Activated naive CD8-positive, alpha-beta T cell treated with anti-CD3 and anti-CD28 coated beads, Interleukin-2, amount 10 ng/mL, durations not matched to agents 7 days and 5 days (primary cell): ENCODE results near the gene DAPK1. TPM values are rescaled to one million over a fixed set of nuclear protein-coding genes. Genes with fewer than 3 reads are reported as not detected.

Experiments used
- ATAC-seq: fragments of 150-1000 bp; cut with Tn5 transposase; one replicate; pipeline ENCODE4 v1.10.0; 2021; ENCODE audit warnings: low read depth, moderate library complexity
- POLR2A ChIA-PET: fragments of 350-600 bp; sonication (Branson Sonifier 250); formaldehyde crosslinking; loops from one replicate; lab custom pipeline; 2021; ENCODE audit warnings: antibody characterized with exemption; lab: Charles Lee
- DNase-seq: peaks from one replicate; pipeline ENCODE4 v3.0.0; 2021
- H3K27ac Mint-ChIP-seq: one replicate; pipeline ENCODE4 v1.8.0; 2022; ENCODE audit warnings: mild to moderate bottlenecking, mixed read lengths
- H3K27me3 Mint-ChIP-seq: one replicate; pipeline ENCODE4 v1.8.0; 2022; ENCODE audit warnings: mild to moderate bottlenecking, moderate library complexity, mixed read lengths
- H3K36me3 Mint-ChIP-seq: one replicate; pipeline ENCODE4 v1.8.0; 2021; ENCODE audit warnings: mild to moderate bottlenecking, mixed read lengths
- H3K4me1 Mint-ChIP-seq: one replicate; pipeline ENCODE4 v1.8.0; 2021; ENCODE audit warnings: mixed read lengths
- H3K4me3 Mint-ChIP-seq: one replicate; pipeline ENCODE4 v1.8.0; 2022; ENCODE audit warnings: mild to moderate bottlenecking, moderate library complexity, mixed read lengths
- H3K9me3 Mint-ChIP-seq: one replicate; pipeline ENCODE4 v1.8.0; 2021; ENCODE audit warnings: mixed read lengths
- total RNA-seq, 2 experiments: library from RNA; stranded (reverse); gene quantifications; one replicate each; pipeline ENCODE4 v1.2.3, GENCODE V29; 2021

DAPK1 gene
- total RNA-seq, 2 experiments from 2014 or later, result 1.2 to 1.3 TPM

DNA sequence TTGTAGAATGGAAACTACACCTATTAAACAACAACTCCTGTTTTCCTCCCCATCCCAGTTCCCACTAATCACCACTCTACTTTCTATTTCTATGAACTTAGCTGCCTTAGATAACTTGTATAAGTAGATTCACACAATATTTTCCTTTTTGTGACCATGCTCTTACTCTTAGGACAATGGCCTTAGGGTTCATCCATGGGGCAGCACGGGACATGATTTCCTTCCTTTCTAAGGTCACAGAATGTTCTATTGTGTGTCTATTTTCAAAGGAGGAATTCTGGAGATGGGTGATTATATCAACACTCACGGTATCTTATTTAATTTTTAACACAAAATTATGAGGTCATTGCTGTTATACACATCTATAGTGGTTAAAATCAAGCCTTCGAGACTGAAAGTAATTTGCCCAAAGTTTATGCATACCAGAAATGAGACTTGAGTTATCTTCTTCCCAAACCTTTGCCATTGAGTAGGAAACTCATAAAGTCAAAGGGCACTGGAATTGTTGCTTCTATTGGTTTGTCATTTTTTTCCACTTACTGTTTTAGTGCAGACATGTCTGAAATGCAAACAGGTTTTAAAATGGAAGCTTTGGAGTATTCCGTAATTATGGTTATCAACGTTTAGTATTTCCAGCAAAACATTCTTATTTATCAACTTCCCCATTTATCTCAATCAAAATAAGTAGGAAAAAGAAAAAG is 251.8 kb downstream of the DAPK1 start:
- H3K9me3 Mint-ChIP-seq, result peaks cover 3% of the 10 kb centered on the region
- no peak for DNase-seq
- POLR2A ChIA-PET, result no interaction called here

DNA sequence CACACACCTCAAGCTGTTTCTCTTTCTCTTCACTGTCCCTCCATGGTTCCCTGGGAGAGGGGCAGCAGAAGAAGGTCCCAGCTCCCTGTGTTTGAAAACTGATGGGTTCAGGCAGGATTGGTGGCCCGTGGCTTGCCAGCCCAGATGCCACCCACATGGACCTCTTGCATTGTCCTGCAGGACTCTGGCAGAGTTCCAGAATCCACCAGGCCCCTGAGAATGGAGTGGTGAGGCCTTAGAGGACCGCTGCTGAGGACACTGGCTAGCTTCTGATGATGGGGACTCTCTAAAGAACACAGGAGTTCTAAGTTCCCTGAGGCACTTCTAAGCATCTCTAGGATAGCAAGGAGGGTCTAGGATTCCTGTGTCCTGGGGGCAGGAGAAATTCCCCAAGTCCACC is 253.1 kb downstream of the DAPK1 start:
- Mint-ChIP-seq H3K4me1 (no peaks in the 10 kb centered on the region), H3K27ac (no peak overlapping the region), H3K9me3 (peaks cover 5% of the 10 kb centered on the region), H3K27me3 (peaks cover 13% of the 10 kb centered on the region), H3K36me3 (no peaks in the 10 kb centered on the region), H3K4me3 (no peak overlapping the region)
- DNase-seq (no peak), ATAC-seq (no peak)
- POLR2A ChIA-PET, result interaction anchor here (0.6 kb wide), 1 partner anchor 1084 kb away, joined by 3 read pairs; no protein-coding TSS in a partner anchor

More for the DNA sequence above, 251.8 kb downstream of the DAPK1 start:
- peaks cover 13% of the 10 kb centered on the region for H3K27me3 Mint-ChIP-seq
- no peak overlapping the region for H3K4me3 Mint-ChIP-seq
- no peak for ATAC-seq
- H3K4me1 Mint-ChIP-seq, result no peaks in the 10 kb centered on the region
- no peak overlapping the region for H3K27ac Mint-ChIP-seq
- H3K36me3 Mint-ChIP-seq, result no peaks in the 10 kb centered on the region

DNA sequence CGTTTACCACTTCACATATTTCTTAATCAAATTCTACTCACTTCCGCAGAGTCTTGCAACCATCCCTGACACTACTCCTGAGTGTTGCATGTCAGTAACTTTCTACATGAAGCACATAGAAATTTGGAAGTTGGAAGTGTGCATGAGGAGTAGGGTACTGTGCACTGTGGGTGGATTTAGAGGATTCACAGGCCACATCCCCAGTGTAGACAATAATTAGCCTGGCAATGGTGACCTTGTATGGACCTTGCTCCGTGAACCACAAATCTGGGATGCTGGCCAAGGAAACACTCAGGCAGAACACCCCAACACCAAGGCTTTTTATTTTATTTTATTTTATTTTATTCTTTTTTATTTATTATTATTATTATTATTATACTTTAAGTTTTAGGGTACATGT is 253.8 kb downstream of the DAPK1 start:
- ATAC-seq, result no peak
- DNase-seq, result no peak
- POLR2A ChIA-PET, result no interaction called here
- Mint-ChIP-seq H3K9me3 (peaks cover 5% of the 10 kb centered on the region), H3K4me3 (no peak overlapping the region), H3K27ac (no peak overlapping the region), H3K27me3 (peaks cover 13% of the 10 kb centered on the region), H3K4me1 (no peaks in the 10 kb centered on the region), H3K36me3 (no peaks in the 10 kb centered on the region)

DNA sequence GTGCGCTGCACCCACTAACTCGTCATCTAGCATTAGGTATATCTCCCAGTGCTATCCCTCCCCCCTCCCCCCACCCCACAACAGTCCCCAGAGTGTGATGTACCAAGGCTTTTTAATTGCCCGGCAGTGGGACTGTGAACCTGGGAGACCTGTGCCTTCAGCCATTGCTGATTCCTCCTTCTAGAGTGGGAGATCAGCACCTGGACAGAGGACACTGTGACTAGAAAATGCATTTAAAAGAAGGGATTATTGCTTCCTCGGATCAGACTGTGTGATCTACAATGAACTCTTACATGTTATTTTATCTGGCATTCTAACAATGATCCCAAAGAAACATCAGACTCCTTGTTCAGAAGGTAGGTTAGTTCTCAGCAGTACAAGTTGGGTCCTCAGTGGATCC is 254.2 kb downstream of the DAPK1 start:
- Mint-ChIP-seq H3K27me3 (peaks cover 11% of the 10 kb centered on the region), H3K27ac (no peak overlapping the region), H3K4me1 (no peaks in the 10 kb centered on the region), H3K9me3 (peaks cover 5% of the 10 kb centered on the region), H3K4me3 (no peak overlapping the region), H3K36me3 (no peaks in the 10 kb centered on the region)
- ATAC-seq (no peak), DNase-seq (no peak)
- POLR2A ChIA-PET, result no interaction called here

DNA sequence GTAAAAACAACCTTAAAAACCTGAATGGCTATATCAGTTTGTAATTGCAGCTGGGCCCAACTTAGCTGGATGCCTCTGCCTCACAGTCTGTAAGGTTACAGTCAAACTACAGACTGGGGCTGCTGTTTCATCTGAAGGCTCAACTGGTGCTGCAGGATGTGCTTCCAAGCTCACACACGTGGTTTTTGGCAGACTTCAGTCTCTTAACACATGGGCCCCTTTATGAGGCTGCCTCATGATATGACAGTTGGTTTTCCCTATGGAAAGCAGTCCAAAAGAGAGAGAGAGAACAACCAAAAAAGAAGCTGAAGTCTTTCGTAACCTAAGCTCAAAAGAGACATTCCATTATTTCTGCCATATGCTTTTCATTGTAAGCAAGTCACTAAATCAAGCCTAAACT is 255.6 kb downstream of the DAPK1 start:
- no peak for ATAC-seq
- Mint-ChIP-seq H3K4me1 (no peaks in the 10 kb centered on the region), H3K4me3 (no peak overlapping the region), H3K9me3 (peaks cover 5% of the 10 kb centered on the region), H3K36me3 (no peaks in the 10 kb centered on the region), H3K27ac (no peak overlapping the region), H3K27me3 (peaks cover 9% of the 10 kb centered on the region)
- POLR2A ChIA-PET, result no interaction called here
- no peak for DNase-seq

Other genes with a start within 250 kb of the DAPK1 start
- 10 to 100 TPM; 18.3 to 18.4 TPM for gene CTSL, start 228.3 kb downstream of the DAPK1 start, total RNA-seq